GM21529 (cell line): ENCODE measurements around the gene NCOA3.
"Not testable (repeated sequence)": the region's sequence is repeated elsewhere in the genome, so short reads cannot be mapped to it uniquely, and the experiment has no call there.

Experiments
- ATAC-seq: cut with Tn5 transposase; IDR thresholded peaks from one replicate; pipeline ENCODE4 v1.9.1; 2021; ENCODE audit not compliant: unreplicated experiment

Gene NCOA3

GRCh38 chr20:47500554-47500953 lies 1.1 kb upstream of the NCOA3 start:
- ATAC-seq: no peak

- ATAC-seq: no peak
Observed at GRCh38 chr20:47501116-47501481, 588 bp upstream of the NCOA3 start.

- ATAC-seq: no peak
Observed at GRCh38 chr20:47502271-47503239, 868 bp downstream of the NCOA3 start.

GRCh38 chr20:47503685-47504084 lies 2.0 kb downstream of the NCOA3 start:
- no peak for ATAC-seq

GRCh38 chr20:47506335-47506734 lies 4.6 kb downstream of the NCOA3 start:
- ATAC-seq: no peak

GRCh38 chr20:47506850-47507249 lies 5.2 kb downstream of the NCOA3 start:
- ATAC-seq: no peak

GRCh38 chr20:47507275-47507981 lies 5.7 kb downstream of the NCOA3 start:
- not testable (repeated sequence) for ATAC-seq

GRCh38 chr20:47508278-47508677 lies 6.6 kb downstream of the NCOA3 start:
- ATAC-seq: no peak

GRCh38 chr20:47509104-47509661 lies 7.5 kb downstream of the NCOA3 start:
- no peak for ATAC-seq

GRCh38 chr20:47509685-47510084 lies 8.0 kb downstream of the NCOA3 start:
- no peak for ATAC-seq

GRCh38 chr20:47515843-47516242 lies 14.2 kb downstream of the NCOA3 start:
- ATAC-seq: no peak

- ATAC-seq: no peak
Observed at GRCh38 chr20:47521059-47521808, 19.5 kb downstream of the NCOA3 start.

GRCh38 chr20:47524015-47524784 lies 22.5 kb downstream of the NCOA3 start:
- ATAC-seq: no peak

GRCh38 chr20:47527004-47527800 lies 25.5 kb downstream of the NCOA3 start:
- ATAC-seq: no peak

- ATAC-seq: no peak
Observed at GRCh38 chr20:47529840-47530239, 28.2 kb downstream of the NCOA3 start.

- no peak for ATAC-seq
Observed at GRCh38 chr20:47531458-47531857, 29.8 kb downstream of the NCOA3 start.

- no peak for ATAC-seq
Observed at GRCh38 chr20:47532002-47532401, 30.3 kb downstream of the NCOA3 start.

- ATAC-seq: no peak
Observed at GRCh38 chr20:47533518-47534062, 31.9 kb downstream of the NCOA3 start.

GRCh38 chr20:47534405-47534804 lies 32.7 kb downstream of the NCOA3 start:
- no peak for ATAC-seq
